ENCODE measurements around the gene BCAP31.
"Not testable (repeated sequence)": the region's sequence is repeated elsewhere in the genome, so short reads cannot be mapped to it uniquely, and the experiment has no call there.

GRCh38 chrX:153705403-153706060 is 18.7 kb downstream of the BCAP31 start:
- not testable (repeated sequence) for TF ChIP-seq BACH2 (CRISPR knock-in tag; IDR thresholded peaks at IDR 0.05; ENCODE audit: borderline replicate concordance); ARNTL (CRISPR knock-in tag; IDR thresholded peaks at IDR 0.05; ENCODE audit: borderline replicate concordance, low read depth); SNAI2 (CRISPR knock-in tag; IDR thresholded peaks at IDR 0.05); PATZ1 (CRISPR knock-in tag; IDR thresholded peaks at IDR 0.05; ENCODE audit: borderline replicate concordance); ZC3H10 (CRISPR knock-in tag; IDR thresholded peaks at IDR 0.05); GLIS3 (CRISPR knock-in tag; IDR thresholded peaks at IDR 0.05)
